Esophagus muscularis mucosa (tissue), 3 donors: ENCODE results near the gene NDUFAF8.

Experiments
- POLR2AphosphoS5 ChIP-seq, 2 donors: sonication (generic); formaldehyde crosslinking; IDR thresholded peaks; one replicate each; pipeline ENCODE4 v1.6.1; 2017; ENCODE audit warnings: antibody characterized with exemption in 2 of 2
- TF ChIP-seq, protein P1 (sequence below), 3 experiments: fragments of 200-600 bp in 2 of 3; fragments of 450-650 bp in 1 of 3; sonication (generic) in 2 of 3; IDR thresholded peaks; one replicate each; pipeline ENCODE4 v1.5.1; 2017 to 2019; ENCODE audit warnings: antibody characterized with exemption in 3 of 3, mild to moderate bottlenecking in 2 of 3, moderate library complexity in 1 of 3

DNA sequence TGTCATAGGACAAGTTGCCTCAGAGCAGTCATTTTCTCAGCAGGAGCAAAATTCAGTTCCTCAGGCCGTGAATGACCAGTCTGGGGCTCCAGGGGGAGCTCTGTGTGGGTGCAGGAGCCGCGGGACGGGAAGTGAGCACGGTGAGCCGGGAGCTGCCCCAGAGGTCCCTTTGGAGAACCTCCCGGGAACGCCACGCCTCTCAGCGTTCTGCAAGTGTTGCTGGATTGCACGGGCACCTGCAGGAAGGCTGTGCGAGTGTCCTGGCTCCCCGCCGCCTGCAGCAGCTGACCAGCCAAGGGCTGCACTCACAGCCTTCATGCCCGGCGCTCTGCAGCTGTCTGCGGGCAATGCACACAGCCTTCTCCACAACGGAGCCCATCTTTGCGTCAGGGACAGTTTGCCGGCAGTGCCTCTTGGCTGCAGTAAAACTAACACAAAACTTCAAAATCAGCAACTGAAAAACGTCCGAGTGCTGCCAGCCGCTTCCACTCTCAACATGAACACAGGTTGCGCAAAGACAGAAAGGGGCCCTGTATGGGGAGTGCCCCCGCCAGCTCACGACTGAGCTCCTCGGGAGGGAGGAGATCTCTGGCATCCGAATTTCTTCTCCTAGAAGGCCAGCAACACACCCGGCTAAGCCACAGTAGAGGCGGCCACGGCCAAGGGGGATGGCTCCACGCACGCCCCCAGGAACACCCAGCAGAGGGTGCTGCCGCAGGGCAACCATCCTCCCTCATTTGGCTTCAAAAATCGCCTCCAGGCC lies 16.0 kb downstream of the NDUFAF8 start:
- TF ChIP-seq, protein P1, sequence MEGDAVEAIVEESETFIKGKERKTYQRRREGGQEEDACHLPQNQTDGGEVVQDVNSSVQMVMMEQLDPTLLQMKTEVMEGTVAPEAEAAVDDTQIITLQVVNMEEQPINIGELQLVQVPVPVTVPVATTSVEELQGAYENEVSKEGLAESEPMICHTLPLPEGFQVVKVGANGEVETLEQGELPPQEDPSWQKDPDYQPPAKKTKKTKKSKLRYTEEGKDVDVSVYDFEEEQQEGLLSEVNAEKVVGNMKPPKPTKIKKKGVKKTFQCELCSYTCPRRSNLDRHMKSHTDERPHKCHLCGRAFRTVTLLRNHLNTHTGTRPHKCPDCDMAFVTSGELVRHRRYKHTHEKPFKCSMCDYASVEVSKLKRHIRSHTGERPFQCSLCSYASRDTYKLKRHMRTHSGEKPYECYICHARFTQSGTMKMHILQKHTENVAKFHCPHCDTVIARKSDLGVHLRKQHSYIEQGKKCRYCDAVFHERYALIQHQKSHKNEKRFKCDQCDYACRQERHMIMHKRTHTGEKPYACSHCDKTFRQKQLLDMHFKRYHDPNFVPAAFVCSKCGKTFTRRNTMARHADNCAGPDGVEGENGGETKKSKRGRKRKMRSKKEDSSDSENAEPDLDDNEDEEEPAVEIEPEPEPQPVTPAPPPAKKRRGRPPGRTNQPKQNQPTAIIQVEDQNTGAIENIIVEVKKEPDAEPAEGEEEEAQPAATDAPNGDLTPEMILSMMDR (IDR thresholded peaks at IDR 0.05), result peak; percentile 60 to 80 (median 71)
- peak; percentile 59 to 85 for TF ChIP-seq POLR2AphosphoS5 (IDR thresholded peaks at IDR 0.05)
